A549 (cell line): ENCODE measurements around the gene PHF2.

Experiments used
- GATA3 ChIP-seq: IDR thresholded peaks from 2 replicates; pipeline ENCODE4 v1.6.1; 2012; ENCODE audit warnings: borderline replicate concordance
- HOXA7 ChIP-seq: fragments of 250-450 bp; sonication (Bioruptor Pico); IDR thresholded peaks from 2 replicates; pipeline ENCODE4 v1.5.0; 2020; ENCODE audit warnings: mild to moderate bottlenecking, moderate library complexity
- JUNB ChIP-seq: fragments of >200 bp; sonication (Bioruptor Twin); formaldehyde crosslinking; IDR thresholded peaks from 2 replicates; pipeline ENCODE4 v1.6.1; 2016
- MYC ChIP-seq: IDR thresholded peaks from 2 replicates; pipeline ENCODE4 v1.6.1; 2012; ENCODE audit warnings: mild to moderate bottlenecking, inconsistent platforms, low read length, improper control_type of control experiment, borderline replicate concordance
- POLR2A ChIP-seq: IDR thresholded peaks from 2 replicates; pipeline ENCODE4 v1.6.1; 2012; ENCODE audit warnings: mild to moderate bottlenecking, low read length
- POLR2AphosphoS2 ChIP-seq: conservative IDR thresholded peaks from 2 replicates; pipeline ENCODE4 v1.6.1; 2012; ENCODE audit warnings: low read length, improper control_type of control experiment, inconsistent platforms
- RNF2 ChIP-seq: fragments of 200-600 bp; sonication (generic); IDR thresholded peaks from 2 replicates; pipeline ENCODE4 v1.6.1; 2016; ENCODE audit warnings: low read depth, mild to moderate bottlenecking, antibody characterized with exemption, moderate library complexity, borderline replicate concordance
- TF ChIP-seq, protein P1 (sequence below): fragments of 150-350 bp; IDR thresholded peaks from 2 replicates; pipeline ENCODE4 v1.6.1; 2014; ENCODE audit warnings: low read depth, mild to moderate bottlenecking, low read length
- TF ChIP-seq, protein P2 (sequence below): fragments of >200 bp; sonication (Bioruptor Twin); formaldehyde crosslinking; IDR thresholded peaks from 3 replicates; pipeline ENCODE4 v1.5.1; 2016
- TF ChIP-seq, protein P3 (sequence below): fragments of 200-600 bp; sonication (generic); IDR thresholded peaks from 2 replicates; pipeline ENCODE4 v1.6.1; 2016; ENCODE audit warnings: antibody characterized with exemption, mild to moderate bottlenecking, moderate library complexity

DNA sequence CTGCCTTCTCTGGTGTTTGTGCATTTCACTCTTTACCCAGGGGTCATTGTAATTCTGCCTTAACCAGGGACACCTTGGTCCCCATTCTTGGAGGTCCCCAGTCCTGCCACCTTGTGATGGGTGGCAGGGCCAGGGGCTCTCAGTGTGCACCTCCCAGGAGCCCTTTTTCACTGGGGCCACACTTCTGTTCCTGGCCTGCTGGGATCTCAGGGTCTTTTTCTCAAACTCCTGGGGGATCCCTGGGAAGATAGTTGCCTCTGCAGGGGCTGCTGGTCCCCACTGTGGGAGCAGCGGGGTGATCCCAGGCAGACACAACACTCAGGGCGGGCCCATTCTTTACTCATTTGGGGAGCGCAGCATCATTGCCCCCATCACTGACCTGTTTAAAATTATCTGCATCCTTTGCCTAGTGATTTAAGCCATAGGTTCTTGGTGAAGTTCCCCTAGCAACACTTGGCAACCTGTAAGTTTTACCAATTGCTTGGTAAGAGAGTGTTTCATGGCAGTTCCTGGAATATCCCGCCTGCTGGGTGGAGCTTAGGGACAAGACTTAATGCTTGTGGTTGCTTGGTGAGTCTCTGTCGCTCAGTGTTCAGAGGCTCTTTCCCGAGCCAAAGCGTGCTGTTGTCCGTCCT, 15.7 kb downstream of the PHF2 start:
- TF ChIP-seq, protein P1, sequence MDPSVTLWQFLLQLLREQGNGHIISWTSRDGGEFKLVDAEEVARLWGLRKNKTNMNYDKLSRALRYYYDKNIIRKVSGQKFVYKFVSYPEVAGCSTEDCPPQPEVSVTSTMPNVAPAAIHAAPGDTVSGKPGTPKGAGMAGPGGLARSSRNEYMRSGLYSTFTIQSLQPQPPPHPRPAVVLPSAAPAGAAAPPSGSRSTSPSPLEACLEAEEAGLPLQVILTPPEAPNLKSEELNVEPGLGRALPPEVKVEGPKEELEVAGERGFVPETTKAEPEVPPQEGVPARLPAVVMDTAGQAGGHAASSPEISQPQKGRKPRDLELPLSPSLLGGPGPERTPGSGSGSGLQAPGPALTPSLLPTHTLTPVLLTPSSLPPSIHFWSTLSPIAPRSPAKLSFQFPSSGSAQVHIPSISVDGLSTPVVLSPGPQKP, result no peak
- TF ChIP-seq MYC, result no peak
- no peak for TF ChIP-seq JUNB
- TF ChIP-seq RNF2, result no peak
- TF ChIP-seq HOXA7 (CRISPR knock-in tag), result no peak
- no peak for TF ChIP-seq POLR2AphosphoS2
- no peak for TF ChIP-seq GATA3
- no peak for TF ChIP-seq POLR2A
- TF ChIP-seq, protein P2, sequence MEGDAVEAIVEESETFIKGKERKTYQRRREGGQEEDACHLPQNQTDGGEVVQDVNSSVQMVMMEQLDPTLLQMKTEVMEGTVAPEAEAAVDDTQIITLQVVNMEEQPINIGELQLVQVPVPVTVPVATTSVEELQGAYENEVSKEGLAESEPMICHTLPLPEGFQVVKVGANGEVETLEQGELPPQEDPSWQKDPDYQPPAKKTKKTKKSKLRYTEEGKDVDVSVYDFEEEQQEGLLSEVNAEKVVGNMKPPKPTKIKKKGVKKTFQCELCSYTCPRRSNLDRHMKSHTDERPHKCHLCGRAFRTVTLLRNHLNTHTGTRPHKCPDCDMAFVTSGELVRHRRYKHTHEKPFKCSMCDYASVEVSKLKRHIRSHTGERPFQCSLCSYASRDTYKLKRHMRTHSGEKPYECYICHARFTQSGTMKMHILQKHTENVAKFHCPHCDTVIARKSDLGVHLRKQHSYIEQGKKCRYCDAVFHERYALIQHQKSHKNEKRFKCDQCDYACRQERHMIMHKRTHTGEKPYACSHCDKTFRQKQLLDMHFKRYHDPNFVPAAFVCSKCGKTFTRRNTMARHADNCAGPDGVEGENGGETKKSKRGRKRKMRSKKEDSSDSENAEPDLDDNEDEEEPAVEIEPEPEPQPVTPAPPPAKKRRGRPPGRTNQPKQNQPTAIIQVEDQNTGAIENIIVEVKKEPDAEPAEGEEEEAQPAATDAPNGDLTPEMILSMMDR, result no peak
- TF ChIP-seq, protein P3, sequence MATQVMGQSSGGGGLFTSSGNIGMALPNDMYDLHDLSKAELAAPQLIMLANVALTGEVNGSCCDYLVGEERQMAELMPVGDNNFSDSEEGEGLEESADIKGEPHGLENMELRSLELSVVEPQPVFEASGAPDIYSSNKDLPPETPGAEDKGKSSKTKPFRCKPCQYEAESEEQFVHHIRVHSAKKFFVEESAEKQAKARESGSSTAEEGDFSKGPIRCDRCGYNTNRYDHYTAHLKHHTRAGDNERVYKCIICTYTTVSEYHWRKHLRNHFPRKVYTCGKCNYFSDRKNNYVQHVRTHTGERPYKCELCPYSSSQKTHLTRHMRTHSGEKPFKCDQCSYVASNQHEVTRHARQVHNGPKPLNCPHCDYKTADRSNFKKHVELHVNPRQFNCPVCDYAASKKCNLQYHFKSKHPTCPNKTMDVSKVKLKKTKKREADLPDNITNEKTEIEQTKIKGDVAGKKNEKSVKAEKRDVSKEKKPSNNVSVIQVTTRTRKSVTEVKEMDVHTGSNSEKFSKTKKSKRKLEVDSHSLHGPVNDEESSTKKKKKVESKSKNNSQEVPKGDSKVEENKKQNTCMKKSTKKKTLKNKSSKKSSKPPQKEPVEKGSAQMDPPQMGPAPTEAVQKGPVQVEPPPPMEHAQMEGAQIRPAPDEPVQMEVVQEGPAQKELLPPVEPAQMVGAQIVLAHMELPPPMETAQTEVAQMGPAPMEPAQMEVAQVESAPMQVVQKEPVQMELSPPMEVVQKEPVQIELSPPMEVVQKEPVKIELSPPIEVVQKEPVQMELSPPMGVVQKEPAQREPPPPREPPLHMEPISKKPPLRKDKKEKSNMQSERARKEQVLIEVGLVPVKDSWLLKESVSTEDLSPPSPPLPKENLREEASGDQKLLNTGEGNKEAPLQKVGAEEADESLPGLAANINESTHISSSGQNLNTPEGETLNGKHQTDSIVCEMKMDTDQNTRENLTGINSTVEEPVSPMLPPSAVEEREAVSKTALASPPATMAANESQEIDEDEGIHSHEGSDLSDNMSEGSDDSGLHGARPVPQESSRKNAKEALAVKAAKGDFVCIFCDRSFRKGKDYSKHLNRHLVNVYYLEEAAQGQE, result no peak
